Esophagus squamous epithelium (tissue), 4 donors: ENCODE results near the gene RAPGEF3.

Experiments used
- CTCF ChIP-seq, 6 experiments: fragments of 450-650 bp in 4 of 6; fragments of 200-600 bp in 2 of 6; sonication (generic) in 2 of 6; IDR thresholded peaks; one replicate each; pipeline ENCODE4 v1.5.1; 2016 to 2019; ENCODE audit warnings: antibody characterized with exemption in 6 of 6, mild to moderate bottlenecking in 4 of 6, moderate library complexity in 4 of 6
- POLR2A ChIP-seq, 4 donors: fragments of 450-650 bp; IDR thresholded peaks; one replicate each; pipeline ENCODE4 v1.6.1; 2017; ENCODE audit warnings: antibody characterized with exemption in 4 of 4, mild to moderate bottlenecking in 4 of 4, moderate library complexity in 3 of 4

- peak in 2 of 4 donors; percentile 57 to 73 for TF ChIP-seq POLR2A (IDR thresholded peaks at IDR 0.05)
- peak in 4 of 6 experiments; percentile 4 to 51 (median 24) for TF ChIP-seq CTCF (IDR thresholded peaks at IDR 0.05)
These were observed 14.6 kb upstream of the RAPGEF3 start, which contains the start of gene SLC48A1 for GRCh38 chr12:47773062-47773857.
